GM12878 (cell line): Measurements from ENCODE around the gene FAM163B. TPM values are rescaled to one million over a fixed set of nuclear protein-coding genes. Genes with fewer than 3 reads are reported as not detected.

ENCODE experiments used
- ATAC-seq: fragments of 200-7000 bp; cut with Tn5 transposase; 3 replicates; pipeline ENCODE4 v1.9.1; 2020; ENCODE audit warnings: mild to moderate bottlenecking, moderate library complexity
- BruUV-seq: library from RNA; stranded (reverse); fragments of 400-500 nt; replicated peaks from 2 replicates; lab custom pipeline; 2021; lab: Mats Ljungman, UMichigan
- CTCF ChIA-PET: fragments of 300-600 bp; sonication (Branson Sonifier 250); formaldehyde crosslinking; extraction: SDS; loops from one replicate; lab custom pipeline; 2021; ENCODE audit warnings: inconsistent platforms; lab: Yijun Ruan, JAX
- POLR2A ChIA-PET: fragments of 350-600 bp; formaldehyde crosslinking; extraction: SDS; loops from one replicate; lab custom pipeline; 2021; ENCODE audit warnings: inconsistent platforms; lab: Charles Lee
- RAD21 ChIA-PET: fragments of 300-600 bp; sonication (Branson Sonifier 250); formaldehyde crosslinking; loops from one replicate; lab custom pipeline; 2023; ENCODE audit warnings: antibody characterized with exemption; ENCODE audit not compliant: unreplicated experiment; lab: Charles Lee
- SMC1A ChIA-PET: fragments of 300-600 bp; sonication (Branson Sonifier 250); formaldehyde crosslinking; loops from one replicate; lab custom pipeline; 2023; ENCODE audit not compliant: unreplicated experiment, uncharacterized antibody; lab: Charles Lee
- DNase-seq: peaks from one replicate; pipeline ENCODE4 v3.0.0-alpha.2; 2011; ENCODE audit warnings: low read depth, low spot score
- FAIRE-seq: peaks from 3 replicates; lab custom pipeline; 2011; peaks lifted over from hg19 to GRCh38; lab: Jason Lieb, UNC
- H2AFZ ChIP-seq: 2 replicates; pipeline ENCODE4 v1.6.0; 2011; ENCODE audit warnings: low read depth, low read length, control low read depth; ENCODE audit not compliant: control insufficient read depth
- H3K27ac ChIP-seq: 2 replicates; pipeline ENCODE4 v1.5.1; 2011; ENCODE audit warnings: control low read depth; ENCODE audit not compliant: control insufficient read depth, insufficient read depth
- H3K27me3 ChIP-seq, 2 experiments: replicated peaks in 1 of 2; 2 replicates each; pipeline versions ENCODE4 v1.6.0 to v1.6.1; 2011; ENCODE audit warnings: low read length in 1 of 2; ENCODE audit not compliant: control insufficient read depth in 2 of 2, insufficient read depth in 2 of 2
- H3K36me3 ChIP-seq, 2 experiments: 2 replicates each; pipeline ENCODE4 v1.5.1; 2011; ENCODE audit warnings: low read length in 1 of 2; ENCODE audit not compliant: control insufficient read depth in 2 of 2, insufficient read depth in 2 of 2
- H3K4me1 ChIP-seq: 2 replicates; pipeline ENCODE4 v1.6.1; 2011; ENCODE audit warnings: mild to moderate bottlenecking, low read length, moderate library complexity, mixed read lengths; ENCODE audit not compliant: control insufficient read depth, insufficient read depth
- H3K4me2 ChIP-seq: 2 replicates; pipeline ENCODE4 v1.6.0; 2011; ENCODE audit warnings: control low read depth; ENCODE audit not compliant: control insufficient read depth, insufficient read depth
- H3K4me3 ChIP-seq: fragments of 200-600 bp; sonication (generic); 2 replicates; pipeline ENCODE4 v1.5.1; 2016
- H3K79me2 ChIP-seq: 2 replicates; pipeline ENCODE4 v1.6.0; 2011; ENCODE audit warnings: low read length; ENCODE audit not compliant: control insufficient read depth, insufficient read depth
- H3K9ac ChIP-seq: 2 replicates; pipeline ENCODE4 v1.8.0; 2011; ENCODE audit warnings: low read length, control low read depth, mixed read lengths; ENCODE audit not compliant: control insufficient read depth, insufficient read depth
- H3K9me3 ChIP-seq: replicated peaks from 3 replicates; pipeline ENCODE4 v1.5.1; 2011; ENCODE audit warnings: mild to moderate bottlenecking, low read length; ENCODE audit not compliant: control insufficient read depth, insufficient read depth
- H4K20me1 ChIP-seq: 2 replicates; pipeline ENCODE4 v1.6.0; 2011; ENCODE audit not compliant: control insufficient read depth, insufficient read depth
- CHD1 ChIP-seq: IDR thresholded peaks from 2 replicates; pipeline ENCODE4 v1.6.1; 2012; ENCODE audit warnings: low read depth, low read length, improper control_type of control experiment
- E2F4 ChIP-seq: IDR thresholded peaks from 2 replicates; pipeline ENCODE4 v1.6.1; 2012; ENCODE audit warnings: low read depth, low read length, improper control_type of control experiment
- E2F8 ChIP-seq: fragments of 450-650 bp; IDR thresholded peaks from 2 replicates; pipeline ENCODE4 v1.6.1; 2018; ENCODE audit warnings: mild to moderate bottlenecking, low read depth, moderate library complexity; ENCODE audit not compliant: partially characterized antibody
- MEF2B ChIP-seq: fragments of 450-650 bp; IDR thresholded peaks from 2 replicates; pipeline ENCODE4 v1.6.1; 2018; ENCODE audit warnings: mild to moderate bottlenecking, moderate library complexity; ENCODE audit not compliant: partially characterized antibody, poor library complexity, severe bottlenecking
- TAF1 ChIP-seq: IDR thresholded peaks from 2 replicates; pipeline ENCODE4 v1.6.1; 2011; ENCODE audit warnings: mild to moderate bottlenecking, low read depth, low read length, borderline replicate concordance
- TCF7 ChIP-seq: IDR thresholded peaks from 2 replicates; pipeline ENCODE4 v1.6.1; 2014; ENCODE audit warnings: antibody characterized with exemption, borderline replicate concordance
- WGBS: methylation state at CpG from one replicate; pipeline ENCODE4 v1.1.6; 2016; ENCODE audit warnings: low lambda C conversion rate; ENCODE audit not compliant: insufficient replicate concordance, insufficient coverage; ENCODE audit errors: missing lambda C conversion rate; 5-methylcytosine and 5-hydroxymethylcytosine counted together
- in situ Hi-C: fragments of 300-500 bp; cut with MboI; formaldehyde crosslinking; loops from 9 replicates; pipeline ENCODE4 v1.14.3; 2018; ENCODE audit warnings: mixed read lengths
- intact Hi-C: fragments of 100-400 bp; cut with micrococcal nuclease; formaldehyde crosslinking; loops from one replicate; pipeline ENCODE4 v1.14.2; 2022; ENCODE audit not compliant: unreplicated experiment
- polyA plus RNA-seq, 11 experiments: library from polyadenylated mRNA; depleted of rRNA in 4 of 11; unstranded in 6 of 11; stranded (reverse) in 5 of 11; fragments of >200 nt; fragmentation: Nextera tagmentation in 4 of 11; fragmentation: Illumina TruSeq in 1 of 11; extraction: Ambion mirVana in 4 of 11; extraction: Trizol in 1 of 11; gene quantifications; 1 replicate in 1 of 11; 2 replicates in 10 of 11; pipeline versions ENCODE4 v1.2.1 to v1.2.3, GENCODE V29; 2011 to 2016; ENCODE audit warnings: inconsistent platforms in 2 of 11, missing spikeins in 2 of 11, low read depth in 1 of 11
- total RNA-seq, 4 experiments: library from RNA; depleted of rRNA in 3 of 4; stranded (reverse); fragments of >200 nt in 3 of 4; fragmentation: Illumina TruSeq in 1 of 4; extraction: Trizol in 1 of 4; gene quantifications; 2 replicates each; pipeline versions ENCODE4 v1.2.1 to v1.2.3, GENCODE V29; 2013 to 2021

The FAM163B gene
- total and polyA plus RNA-seq, 10 of the 15 experiments (the other 5 are each of a cell fraction or from before 2014, with no cell fraction given) = not detected

- TF ChIP-seq E2F8 (no peak), TAF1 (0 out of 2 replicates have a peak, but pooled peaks have one; percentile 18), MEF2B (peak; percentile 35), E2F4 (0 out of 2 replicates have a peak, but pooled peaks have one; percentile 26)
- TF ChIP-seq, all 136 proteins: peak for 16
Measured at GRCh38 chr9:133558191-133559126, 50.7 kb downstream of the FAM163B start (continued).

- H3K4me2 ChIP-seq = no peak overlapping the region
- RAD21 ChIA-PET = no interaction called here
- no peaks in the 10 kb centered on the region for H3K9me3 ChIP-seq
- no TSS peak for BruUV-seq
- peaks cover 15% of the 10 kb centered on the region for H3K4me1 ChIP-seq
- CTCF ChIA-PET = interaction anchor here (1.6 kb wide), 1 partner anchor 71 kb away, joined by 7 read pairs; no protein-coding TSS in a partner anchor
- no peak overlapping the region for H2AFZ ChIP-seq
- H3K27me3 ChIP-seq = no peaks in the 10 kb centered on the region
- 88% methylated on average over 9 of the region's 9 CpGs for WGBS
- intact Hi-C loops (no loop called here), in situ Hi-C loops (no loop called here)
- DNase-seq (no peak), FAIRE-seq (no peak), ATAC-seq (no peak)
- no peak overlapping the region for H3K4me3 ChIP-seq
- no peak overlapping the region for H3K27ac ChIP-seq
- H3K36me3 ChIP-seq = no peaks in the 10 kb centered on the region
- SMC1A ChIA-PET = no interaction called here
- POLR2A ChIA-PET = no interaction called here
- H3K9ac ChIP-seq = no peak overlapping the region
- H3K79me2 ChIP-seq = no peaks in the 10 kb centered on the region
- no peak for TF ChIP-seq CHD1
- TF ChIP-seq TCF7 = no peak
- H4K20me1 ChIP-seq = no peaks in the 10 kb centered on the region
Measured at GRCh38 chr9:133557581-133557980, 51.6 kb downstream of the FAM163B start.
